Immature natural killer cell (primary cell): Measurements from ENCODE around the gene SEMA6C. TPM values are rescaled to one million over a fixed set of nuclear protein-coding genes. Genes with fewer than 3 reads are reported as not detected.
"Not testable (repeated sequence)": the region's sequence is repeated elsewhere in the genome, so short reads cannot be mapped to it uniquely, and the experiment has no call there.

Source experiments
- DNase-seq, 3 donors: peaks; one replicate each; pipeline ENCODE4 v3.0.0; 2022; ENCODE audit warnings: mixed read lengths in 1 of 3
- H3K27ac Mint-ChIP-seq, 6 donors: one replicate each; pipeline ENCODE4 v1.8.0; 2020; ENCODE audit warnings: mixed read lengths in 6 of 6, mild to moderate bottlenecking in 5 of 6, inconsistent platforms in 4 of 6, moderate library complexity in 3 of 6
- H3K27me3 Mint-ChIP-seq, 3 donors: one replicate each; pipeline ENCODE4 v1.8.0; 2020 to 2021; ENCODE audit warnings: low read depth in 3 of 3, mild to moderate bottlenecking in 3 of 3, mixed read lengths in 3 of 3, moderate library complexity in 3 of 3, inconsistent platforms in 1 of 3
- H3K36me3 Mint-ChIP-seq, 3 donors: one replicate each; pipeline ENCODE4 v1.8.0; 2020; ENCODE audit warnings: mixed read lengths in 3 of 3, inconsistent platforms in 2 of 3, mild to moderate bottlenecking in 2 of 3
- H3K4me1 Mint-ChIP-seq, 2 donors: one replicate each; pipeline ENCODE4 v1.8.0; 2020; ENCODE audit warnings: inconsistent platforms in 2 of 2, mild to moderate bottlenecking in 2 of 2, mixed read lengths in 2 of 2, moderate library complexity in 1 of 2
- H3K4me3 Mint-ChIP-seq, 5 donors: one replicate each; pipeline ENCODE4 v1.8.0; 2020; ENCODE audit warnings: mild to moderate bottlenecking in 5 of 5, mixed read lengths in 5 of 5, inconsistent platforms in 3 of 5, moderate library complexity in 3 of 5
- H3K9me3 Mint-ChIP-seq, 6 donors: one replicate each; pipeline ENCODE4 v1.8.0; 2020; ENCODE audit warnings: mild to moderate bottlenecking in 6 of 6, mixed read lengths in 6 of 6, inconsistent platforms in 4 of 6, moderate library complexity in 3 of 6
- polyA plus RNA-seq, 3 donors: library from polyadenylated mRNA; unstranded; fragments of 300-500 nt; fragmentation: Illumina TruSeq; gene quantifications; one replicate each; pipeline ENCODE4 v1.2.3, GENCODE V29; 2021

Gene SEMA6C
- polyA plus RNA-seq, 3 donors from 2014 or later = 0.23 to 1.5 (median 0.54) TPM

GRCh38 chr1:151133018-151133806 is 13.2 kb downstream of the SEMA6C start:
- no peak overlapping the region for H3K27ac Mint-ChIP-seq

DNA sequence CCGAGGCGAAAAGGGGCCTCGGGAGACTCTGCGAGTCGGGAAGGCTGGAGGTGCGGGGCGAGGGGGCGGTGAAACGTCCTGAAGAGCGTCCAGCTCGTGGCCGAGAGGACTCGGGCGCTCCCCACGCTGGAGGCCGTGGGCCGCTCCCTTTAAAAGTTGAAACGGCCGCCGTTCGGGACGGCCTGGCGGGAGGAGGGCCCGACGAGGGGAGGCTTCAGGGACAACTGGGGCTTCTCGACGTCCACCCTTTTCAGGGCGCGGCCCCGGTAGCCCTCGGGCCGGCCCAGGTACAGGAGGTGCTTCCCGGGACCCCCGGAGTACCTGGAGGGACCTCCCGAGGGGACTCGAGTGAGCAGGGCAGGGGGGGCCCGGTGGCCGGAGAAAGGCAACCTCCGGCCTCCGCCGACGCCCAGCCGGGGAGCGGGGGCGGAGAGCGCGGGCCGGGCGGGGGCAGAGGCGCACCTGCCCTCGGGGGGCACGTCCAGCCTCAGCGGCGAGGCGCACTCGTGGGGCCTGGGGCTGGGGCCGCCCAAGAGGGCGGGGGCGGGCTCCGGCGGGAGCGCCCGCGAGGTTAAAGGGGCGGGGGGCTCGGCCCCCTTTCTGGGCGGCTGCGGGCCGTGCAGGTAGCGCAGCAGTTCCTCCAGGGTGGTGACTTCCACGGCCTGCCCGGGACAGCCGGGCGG is 14.0 kb downstream of the SEMA6C start:
- H3K27me3 Mint-ChIP-seq = peaks cover 3 to 5% (median 4%) of the 10 kb centered on the region in 3 donors
- H3K27ac Mint-ChIP-seq = no peak overlapping the region
- no peaks in the 10 kb centered on the region for H3K9me3 Mint-ChIP-seq
- no peak overlapping the region for H3K4me3 Mint-ChIP-seq
- DNase-seq = no peak
- H3K36me3 Mint-ChIP-seq = peaks cover 0 to 3% (median 0%) of the 10 kb centered on the region in 3 donors
- peaks cover 12 to 13% of the 10 kb centered on the region in 2 donors for H3K4me1 Mint-ChIP-seq

More at GRCh38 chr1:151133018-151133806, 13.2 kb downstream of the SEMA6C start:
- H3K27me3 Mint-ChIP-seq = peaks cover 3 to 4% (median 3%) of the 10 kb centered on the region in 3 donors
- DNase-seq = no peak
- H3K4me1 Mint-ChIP-seq = peaks cover 12 to 13% of the 10 kb centered on the region in 2 donors
- H3K9me3 Mint-ChIP-seq = no peaks in the 10 kb centered on the region
- H3K4me3 Mint-ChIP-seq = peak overlapping the region in 1 of 5 donors; percentile 75
- H3K36me3 Mint-ChIP-seq = peaks cover 0 to 3% (median 0%) of the 10 kb centered on the region in 3 donors

GRCh38 chr1:151131701-151132334 is 14.6 kb downstream of the SEMA6C start:
- H3K27ac Mint-ChIP-seq = peak overlapping the region in 2 of 6 donors; percentile 30 to 74
- peaks cover 0 to 3% (median 0%) of the 10 kb centered on the region in 3 donors for H3K36me3 Mint-ChIP-seq
- H3K4me1 Mint-ChIP-seq = peaks cover 12 to 13% of the 10 kb centered on the region in 2 donors
- no peaks in the 10 kb centered on the region for H3K9me3 Mint-ChIP-seq
- peak overlapping the region; percentile 79 to 85 (median 83) for H3K4me3 Mint-ChIP-seq
- peaks cover 3 to 5% (median 4%) of the 10 kb centered on the region in 3 donors for H3K27me3 Mint-ChIP-seq
- no peak for DNase-seq

GRCh38 chr1:151130987-151131586 is 15.3 kb downstream of the SEMA6C start:
- Mint-ChIP-seq H3K9me3 (no peaks in the 10 kb centered on the region), H3K4me1 (peaks cover 12 to 13% of the 10 kb centered on the region in 2 donors), H3K27me3 (peaks cover 3 to 4% (median 4%) of the 10 kb centered on the region in 3 donors), H3K36me3 (peaks cover 0 to 3% (median 0%) of the 10 kb centered on the region in 3 donors), H3K27ac (peak overlapping the region in 4 of 6 donors; percentile 45 to 74 (median 66)), H3K4me3 (peak overlapping the region; percentile 79 to 85 (median 83))
- peak; percentile 70 to 74 (median 73) for DNase-seq

GRCh38 chr1:151128800-151129199 is 17.6 kb downstream of the SEMA6C start:
- H3K4me1 Mint-ChIP-seq = peaks cover 12 to 13% of the 10 kb centered on the region in 2 donors
- no peak overlapping the region for H3K27ac Mint-ChIP-seq
- H3K36me3 Mint-ChIP-seq = peaks cover 4 to 11% (median 10%) of the 10 kb centered on the region in 3 donors
- H3K9me3 Mint-ChIP-seq = no peaks in the 10 kb centered on the region
- peaks cover under 1 to 4% (median 4%) of the 10 kb centered on the region in 3 donors for H3K27me3 Mint-ChIP-seq
- no peak for DNase-seq
- no peak overlapping the region for H3K4me3 Mint-ChIP-seq

GRCh38 chr1:151124763-151125403 is 21.5 kb downstream of the SEMA6C start:
- H3K27ac Mint-ChIP-seq = no peak overlapping the region
- H3K36me3 Mint-ChIP-seq = peaks cover 8 to 26% (median 18%) of the 10 kb centered on the region in 3 donors
- no peaks in the 10 kb centered on the region for H3K4me1 Mint-ChIP-seq
- no peaks in the 10 kb centered on the region for H3K9me3 Mint-ChIP-seq
- DNase-seq = no peak
- H3K4me3 Mint-ChIP-seq = no peak overlapping the region
- peaks cover 0 to 2% (median 0%) of the 10 kb centered on the region in 3 donors for H3K27me3 Mint-ChIP-seq

GRCh38 chr1:151113877-151114276 is 32.6 kb downstream of the SEMA6C start:
- no peaks in the 10 kb centered on the region for H3K27me3 Mint-ChIP-seq
- H3K4me3 Mint-ChIP-seq = no peak overlapping the region
- DNase-seq = no peak
- no peaks in the 10 kb centered on the region for H3K4me1 Mint-ChIP-seq
- no peaks in the 10 kb centered on the region for H3K9me3 Mint-ChIP-seq
- peaks cover 13 to 18% (median 16%) of the 10 kb centered on the region in 3 donors for H3K36me3 Mint-ChIP-seq
- no peak overlapping the region for H3K27ac Mint-ChIP-seq

- no peaks in the 10 kb centered on the region for H3K9me3 Mint-ChIP-seq
- H3K4me1 Mint-ChIP-seq = no peaks in the 10 kb centered on the region
- H3K4me3 Mint-ChIP-seq = no peak overlapping the region
- no peak overlapping the region for H3K27ac Mint-ChIP-seq
- H3K36me3 Mint-ChIP-seq = peaks cover 8 to 20% (median 11%) of the 10 kb centered on the region in 3 donors
- H3K27me3 Mint-ChIP-seq = peaks cover 0 to 2% (median 0%) of the 10 kb centered on the region in 3 donors
- DNase-seq = no peak
Observed at GRCh38 chr1:151108331-151108730, 38.1 kb downstream of the SEMA6C start.

DNA sequence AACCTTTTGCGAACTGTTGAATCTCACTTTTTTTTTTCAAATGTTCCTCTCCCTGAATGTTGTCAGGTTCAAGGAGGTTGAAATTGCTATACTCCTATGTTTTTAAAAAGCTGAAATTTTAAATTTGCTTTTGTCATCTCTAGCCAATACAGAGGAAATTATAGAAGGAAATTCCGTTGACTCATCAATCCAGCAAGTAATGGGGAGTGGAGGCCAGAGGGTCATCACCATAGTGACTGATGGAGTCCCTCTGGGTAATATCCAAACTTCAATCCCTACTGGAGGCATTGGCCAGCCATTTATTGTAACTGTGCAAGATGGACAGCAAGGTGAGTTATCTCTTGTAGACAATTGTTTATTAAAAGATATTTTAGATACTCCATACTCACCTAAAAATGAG is 39.5 kb downstream of the SEMA6C start:
- H3K4me3 Mint-ChIP-seq = no peak overlapping the region

GRCh38 chr1:151104630-151105029 is 41.8 kb downstream of the SEMA6C start:
- H3K36me3 Mint-ChIP-seq = peaks cover 3 to 20% (median 11%) of the 10 kb centered on the region in 3 donors
- H3K27me3 Mint-ChIP-seq = peaks cover 0 to 2% (median 0%) of the 10 kb centered on the region in 3 donors
- H3K27ac Mint-ChIP-seq = peak overlapping the region in 1 of 6 donors; percentile 22
- no peak for DNase-seq
- H3K4me1 Mint-ChIP-seq = no peaks in the 10 kb centered on the region
- H3K9me3 Mint-ChIP-seq = no peaks in the 10 kb centered on the region
- no peak overlapping the region for H3K4me3 Mint-ChIP-seq

More for the DNA sequence above, 39.5 kb downstream of the SEMA6C start:
- Mint-ChIP-seq H3K36me3 (peaks cover 8 to 20% (median 11%) of the 10 kb centered on the region in 3 donors), H3K4me1 (no peaks in the 10 kb centered on the region), H3K27ac (no peak overlapping the region), H3K27me3 (peaks cover 0 to 2% (median 0%) of the 10 kb centered on the region in 3 donors), H3K9me3 (no peaks in the 10 kb centered on the region)
- DNase-seq = no peak

DNA sequence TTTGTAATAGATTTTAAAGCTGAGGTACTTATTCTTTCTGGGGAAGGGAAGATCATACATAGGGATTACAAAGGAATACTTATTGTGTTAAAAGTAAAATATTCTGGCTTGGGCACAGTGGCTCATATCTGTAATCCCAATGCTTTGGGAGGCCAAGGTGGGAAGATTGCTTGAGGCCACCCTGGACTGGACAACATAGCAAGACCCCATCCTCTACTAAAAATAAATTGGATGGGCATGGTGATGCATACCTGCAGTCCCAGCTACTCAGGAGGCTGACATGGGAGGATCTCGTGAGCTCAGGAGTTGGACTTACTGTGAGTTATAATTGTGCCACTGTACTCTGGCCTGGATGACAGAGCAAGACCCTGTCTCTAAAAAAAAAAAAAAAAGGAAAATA is 48.3 kb downstream of the SEMA6C start:
- Mint-ChIP-seq H3K4me3 (no peak overlapping the region), H3K9me3 (no peaks in the 10 kb centered on the region), H3K36me3 (peaks cover 0 to 8% (median 4%) of the 10 kb centered on the region in 3 donors)

GRCh38 chr1:151097426-151097825 is 49.0 kb downstream of the SEMA6C start:
- not testable (repeated sequence) for H3K4me1 Mint-ChIP-seq, H3K4me3 Mint-ChIP-seq, H3K27ac Mint-ChIP-seq, DNase-seq, H3K27me3 Mint-ChIP-seq, H3K9me3 Mint-ChIP-seq
- H3K36me3 Mint-ChIP-seq = peaks cover 4 to 14% (median 4%) of the 10 kb centered on the region in 3 donors

More for the DNA sequence above, 48.3 kb downstream of the SEMA6C start:
- Mint-ChIP-seq H3K27me3 (no peaks in the 10 kb centered on the region), H3K4me1 (no peaks in the 10 kb centered on the region), H3K27ac (no peak overlapping the region)
- DNase-seq = no peak
